ENCODE measurements around the gene SLC39A12.

DNA sequence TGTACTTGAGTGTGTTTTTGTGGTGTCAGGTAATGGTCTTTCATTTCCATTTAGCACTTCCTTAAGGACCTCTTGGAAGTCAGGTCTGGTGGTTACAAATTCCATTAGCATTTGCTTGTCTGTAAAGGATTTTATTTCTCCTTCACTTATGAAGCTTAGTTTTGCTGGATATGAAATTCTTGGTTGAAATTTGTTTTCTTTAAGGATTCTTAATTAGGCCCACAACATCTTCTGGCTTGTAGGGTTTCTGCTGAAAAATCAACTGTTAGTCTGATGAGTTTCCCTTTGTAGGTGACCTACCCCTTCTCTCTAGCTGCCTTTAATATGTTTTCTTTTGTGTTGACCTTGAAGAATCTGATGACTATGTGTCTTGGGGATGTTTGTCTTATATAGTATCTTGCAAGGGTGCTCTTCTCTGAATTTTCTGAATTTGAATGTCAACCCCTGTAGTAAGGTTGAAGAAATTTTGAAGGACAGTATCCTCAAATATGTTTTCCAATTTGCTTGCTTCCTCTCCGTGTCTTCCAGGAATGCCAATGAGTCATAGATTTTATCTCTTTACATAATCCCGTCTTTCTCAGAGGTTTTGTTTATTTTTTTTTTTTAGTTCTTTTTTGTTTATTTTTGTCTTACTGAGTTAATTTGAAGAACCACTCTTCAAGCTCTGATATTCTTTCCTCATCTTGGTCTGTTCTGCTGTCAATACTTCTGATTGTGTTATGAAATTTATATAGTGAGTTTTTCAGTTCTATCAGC, 70.2 kb downstream of the SLC39A12 start:
- TF ChIP-seq CTCF (IDR thresholded peaks at IDR 0.05) (no peak), ETV6 (CRISPR knock-in tag; IDR thresholded peaks at IDR 0.05) (no peak), ESRRA (CRISPR knock-in tag; IDR thresholded peaks at IDR 0.05; ENCODE audit: borderline replicate concordance) (no peak), ELF4 (CRISPR knock-in tag; IDR thresholded peaks at IDR 0.05; ENCODE audit: low read depth) (no peak), NR2C2 (CRISPR knock-in tag; IDR thresholded peaks at IDR 0.05) (no peak)
- TF ChIP-seq, protein P1, sequence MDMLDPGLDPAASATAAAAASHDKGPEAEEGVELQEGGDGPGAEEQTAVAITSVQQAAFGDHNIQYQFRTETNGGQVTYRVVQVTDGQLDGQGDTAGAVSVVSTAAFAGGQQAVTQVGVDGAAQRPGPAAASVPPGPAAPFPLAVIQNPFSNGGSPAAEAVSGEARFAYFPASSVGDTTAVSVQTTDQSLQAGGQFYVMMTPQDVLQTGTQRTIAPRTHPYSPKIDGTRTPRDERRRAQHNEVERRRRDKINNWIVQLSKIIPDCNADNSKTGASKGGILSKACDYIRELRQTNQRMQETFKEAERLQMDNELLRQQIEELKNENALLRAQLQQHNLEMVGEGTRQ (CRISPR knock-in tag; IDR thresholded peaks at IDR 0.05), result no peak
